K562 (cell line): Measurements from ENCODE around the gene KHDC3L. TPM values are rescaled to one million over a fixed set of nuclear protein-coding genes. Genes with fewer than 3 reads are reported as not detected.

Experiments used
- ATAC-seq: fragments of 200-7000 bp; cut with Tn5 transposase; 3 replicates; pipeline ENCODE4 v1.9.1; 2020; ENCODE audit warnings: moderate library complexity
- BruUV-seq: library from RNA; stranded (reverse); fragments of 400-500 nt; replicated peaks from 2 replicates; lab custom pipeline; 2021; lab: Mats Ljungman, UMichigan
- CTCF ChIA-PET: fragments of 300-600 bp; formaldehyde crosslinking; extraction: SDS; loops from one replicate; lab custom pipeline; 2021; ENCODE audit warnings: low intra/inter-chr PET ratio; lab: Yijun Ruan, JAX
- POLR2A ChIA-PET: fragments of 300-600, 350-650 bp; sonication (Branson Sonifier 250); formaldehyde crosslinking; extraction: SDS; loops from one replicate; lab custom pipeline; 2021; ENCODE audit warnings: antibody characterized with exemption, inconsistent platforms; lab: Yijun Ruan, JAX
- DNase-seq, 4 experiments: peaks; one replicate each; pipeline versions ENCODE4 v3.0.0 to v3.0.0-alpha.2; 2011 to 2018; ENCODE audit warnings: low spot score in 3 of 4, mixed read lengths in 3 of 4; ENCODE audit errors: extremely low read depth in 1 of 4
- FAIRE-seq: peaks from 2 replicates; lab custom pipeline; 2011; peaks lifted over from hg19 to GRCh38; lab: Jason Lieb, UNC
- H2AFZ ChIP-seq: 2 replicates; pipeline ENCODE4 v1.6.0; 2011; ENCODE audit warnings: low read depth, low read length, control low read depth, inconsistent platforms
- H3K27ac ChIP-seq: fragments of 200-600 bp; 3 replicates; pipeline ENCODE4 v1.8.0; 2011; ENCODE audit warnings: low read depth, mild to moderate bottlenecking, control low read depth, inconsistent platforms, low read length, moderate library complexity, mixed read lengths; ENCODE audit errors: extremely low read depth
- H3K27me3 ChIP-seq, 2 experiments: fragments of 300-600 bp in 1 of 2; 2 replicates in 1 of 2; 3 replicates in 1 of 2; pipeline versions ENCODE4 v1.6.0 to v1.8.0; 2011; ENCODE audit warnings: inconsistent platforms in 2 of 2, low read length in 2 of 2, mild to moderate bottlenecking in 1 of 2, mixed read lengths in 1 of 2, moderate library complexity in 1 of 2; ENCODE audit not compliant: control insufficient read depth in 2 of 2, insufficient read depth in 2 of 2
- H3K36me3 ChIP-seq: fragments of 300-600 bp; 3 replicates; pipeline ENCODE4 v1.8.0; 2011; ENCODE audit warnings: mild to moderate bottlenecking, low read length, inconsistent platforms; ENCODE audit not compliant: control insufficient read depth, insufficient read depth
- H3K4me1 ChIP-seq, 2 experiments: fragments of 200-600 bp in 1 of 2; replicated peaks in 1 of 2; 2 replicates in 1 of 2; 3 replicates in 1 of 2; pipeline versions ENCODE4 v1.5.1 to v1.8.0; 2011; ENCODE audit warnings: inconsistent platforms in 2 of 2, low read length in 2 of 2, mild to moderate bottlenecking in 1 of 2, mixed read lengths in 1 of 2, moderate library complexity in 1 of 2; ENCODE audit not compliant: control insufficient read depth in 2 of 2, insufficient read depth in 2 of 2
- H3K4me2 ChIP-seq: 2 replicates; pipeline ENCODE4 v1.6.1; 2011; ENCODE audit warnings: low read length, control low read depth, inconsistent platforms, mixed read lengths; ENCODE audit not compliant: insufficient read depth
- H3K4me3 ChIP-seq: fragments of 200-600 bp; sonication (generic), shearing (Covaris generic); 2 replicates; pipeline ENCODE4 v1.5.1; 2016; ENCODE audit warnings: control low read depth, inconsistent platforms
- H3K79me2 ChIP-seq: fragments of 200-600 bp; 3 replicates; pipeline ENCODE4 v1.8.0; 2011; ENCODE audit warnings: low read length, inconsistent platforms; ENCODE audit not compliant: control insufficient read depth, insufficient read depth
- H3K9ac ChIP-seq, 2 experiments: 2 replicates each; pipeline versions ENCODE4 v1.6.0 to v1.6.1; 2011; ENCODE audit warnings: low read depth in 2 of 2, low read length in 2 of 2, control low read depth in 1 of 2, inconsistent platforms in 1 of 2, mild to moderate bottlenecking in 1 of 2, mixed read lengths in 1 of 2; ENCODE audit not compliant: insufficient read depth in 1 of 2
- H3K9me1 ChIP-seq: one replicate; pipeline ENCODE4 v1.6.0; 2011; ENCODE audit warnings: inconsistent platforms, mild to moderate bottlenecking, low read length, moderate library complexity; ENCODE audit not compliant: control insufficient read depth, insufficient read depth
- H3K9me3 ChIP-seq: replicated peaks from 2 replicates; pipeline ENCODE4 v1.5.1; 2011; ENCODE audit warnings: low read depth, low read length, inconsistent platforms; ENCODE audit not compliant: control insufficient read depth, insufficient read depth
- H4K20me1 ChIP-seq: replicated peaks from 2 replicates; pipeline ENCODE4 v1.6.1; 2011; ENCODE audit warnings: low read length, inconsistent platforms, mixed read lengths; ENCODE audit not compliant: control insufficient read depth, insufficient read depth
- BDP1 ChIP-seq: IDR thresholded peaks from 3 replicates; pipeline ENCODE4 v1.6.1; 2011; ENCODE audit not compliant: insufficient read length, insufficient read depth
- CREB5 ChIP-seq: fragments of 250-450 bp; sonication (Bioruptor Pico); IDR thresholded peaks from 2 replicates; pipeline ENCODE4 v1.5.0; 2020; ENCODE audit warnings: mild to moderate bottlenecking
- ETV1 ChIP-seq: fragments of 450-650 bp; conservative IDR thresholded peaks from 2 replicates; pipeline ENCODE4 v1.6.1; 2016; ENCODE audit warnings: missing genetic modification characterization, control low read depth, low read depth, missing compliant biosample characterization
- EZH2 ChIP-seq: IDR thresholded peaks from 2 replicates; pipeline ENCODE4 v1.6.1; 2012; ENCODE audit warnings: low read depth, mild to moderate bottlenecking, inconsistent platforms, low read length, borderline replicate concordance
- HEY1 ChIP-seq: fragments of 250-450 bp; sonication (Bioruptor Pico); IDR thresholded peaks from 2 replicates; pipeline ENCODE4 v1.5.0; 2020; ENCODE audit warnings: mild to moderate bottlenecking, moderate library complexity, borderline replicate concordance
- HNRNPLL ChIP-seq: fragments of 200-400 bp; formaldehyde crosslinking; IDR thresholded peaks from 2 replicates; pipeline ENCODE4 v1.6.1; 2017; ENCODE audit warnings: low read length, low read depth, mild to moderate bottlenecking; ENCODE audit not compliant: poor library complexity, severe bottlenecking
- HSF4 ChIP-seq: fragments of 250-450 bp; sonication (Bioruptor Pico); IDR thresholded peaks from 2 replicates; pipeline ENCODE4 v2.1.2; 2022; ENCODE audit warnings: mild to moderate bottlenecking, moderate library complexity, borderline replicate concordance
- KLF13 ChIP-seq: fragments of 450-650 bp; IDR thresholded peaks from 2 replicates; pipeline ENCODE4 v1.6.1; 2016; ENCODE audit warnings: missing genetic modification characterization, low read depth, mild to moderate bottlenecking, missing compliant biosample characterization, moderate library complexity, borderline replicate concordance
- MXI1 ChIP-seq: IDR thresholded peaks from 2 replicates; pipeline ENCODE4 v1.6.1; 2011; ENCODE audit warnings: low read depth, mild to moderate bottlenecking, improper control_type of control experiment, low read length
- ZEB2 ChIP-seq: fragments of 450-650 bp; IDR thresholded peaks from 2 replicates; pipeline ENCODE4 v1.6.1; 2016
- ZNF449 ChIP-seq: fragments of 250-450 bp; sonication (Bioruptor Pico); IDR thresholded peaks from 2 replicates; pipeline ENCODE4 v1.8.0; 2022; ENCODE audit warnings: moderate library complexity, mild to moderate bottlenecking, inconsistent platforms
- ZNF778 ChIP-seq: fragments of 450-650 bp; formaldehyde crosslinking; IDR thresholded peaks from 2 replicates; pipeline ENCODE4 v1.4.0; 2020; ENCODE audit warnings: mild to moderate bottlenecking, moderate library complexity
- WGBS: fragments of 100-300 bp; shearing (Covaris generic); methylation state at CpG from one replicate; pipeline ENCODE4 v1.1.6; 2016; ENCODE audit warnings: low coverage, mixed read lengths; ENCODE audit not compliant: insufficient coverage; ENCODE audit errors: missing lambda C conversion rate; 5-methylcytosine and 5-hydroxymethylcytosine counted together
- in situ Hi-C: fragments of 300-500 bp; cut with MboI; formaldehyde crosslinking; loops from 4 replicates; pipeline ENCODE4 v1.15.0; 2018; ENCODE audit warnings: inconsistent platforms, mixed read lengths
- intact Hi-C: fragments of 100-400 bp; cut with micrococcal nuclease; formaldehyde crosslinking; loops from 2 replicates; pipeline ENCODE4 v1.14.2; 2022
- polyA plus RNA-seq, 8 experiments: library from polyadenylated mRNA; depleted of rRNA in 4 of 8; stranded (reverse) in 5 of 8; unstranded in 3 of 8; fragments of >200 nt; fragmentation: Nextera tagmentation in 2 of 8; fragmentation: Illumina TruSeq in 1 of 8; extraction: Ambion mirVana in 2 of 8; extraction: Trizol in 1 of 8; gene quantifications; 2 replicates each; pipeline versions ENCODE4 v1.2.1 to v1.2.3, GENCODE V29; 2011 to 2014; ENCODE audit warnings: inconsistent platforms in 1 of 8, missing spikeins in 1 of 8
- total RNA-seq, 7 experiments: library from RNA; depleted of rRNA in 6 of 7; stranded (reverse); fragments of >200 nt in 6 of 7; fragmentation: Illumina TruSeq in 2 of 7; extraction: Trizol in 2 of 7; gene quantifications; 2 replicates each; pipeline versions ENCODE4 v1.2.1 to v1.2.3, GENCODE V29; 2011 to 2021; ENCODE audit warnings: low replicate concordance in 1 of 7
- TF ChIP-seq, protein P1 (sequence below): fragments of 250-450 bp; sonication (Bioruptor Pico); IDR thresholded peaks from 2 replicates; pipeline ENCODE4 v1.5.0; 2020; ENCODE audit warnings: mild to moderate bottlenecking, borderline replicate concordance
- TF ChIP-seq, protein P2 (sequence below): fragments of 250-450 bp; sonication (Bioruptor Pico); IDR thresholded peaks from 2 replicates; pipeline ENCODE4 v1.5.1; 2021; ENCODE audit warnings: mild to moderate bottlenecking

KHDC3L gene
- total and polyA plus RNA-seq, 9 of the 15 experiments (the other 6 are each of a cell fraction or from before 2014, with no cell fraction given) = not detected

DNA sequence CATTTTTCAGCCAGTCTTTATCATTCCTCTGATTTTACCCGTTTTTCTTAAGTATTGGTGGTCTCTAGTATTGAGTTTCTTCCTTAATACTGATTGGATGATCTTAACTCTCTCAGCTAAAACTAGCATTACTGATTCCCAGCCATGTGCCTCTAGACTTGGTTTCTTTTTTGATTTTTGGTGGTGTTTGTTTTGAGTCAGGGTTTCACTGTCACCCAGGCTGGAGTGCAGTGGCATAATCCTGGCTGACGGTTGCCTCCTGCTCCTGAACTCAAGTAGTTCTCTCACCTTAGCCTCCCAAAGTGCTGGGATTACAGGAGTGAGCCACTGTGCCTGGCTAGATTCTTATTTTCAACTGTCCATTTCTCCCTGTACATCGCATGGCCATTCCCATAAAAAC is 33.3 kb upstream of the KHDC3L start:
- no peaks in the 10 kb centered on the region for H3K9me1 ChIP-seq
- POLR2A ChIA-PET = no interaction called here
- 32% methylated on average over 3 of the region's 3 CpGs for WGBS
- no peak overlapping the region for H3K4me2 ChIP-seq
- H3K27ac ChIP-seq = no peak overlapping the region
- peaks cover 3 to 9% of the 10 kb centered on the region in 2 experiments; a peak in 4 of 5 replicates for H3K27me3 ChIP-seq
- no peak for ATAC-seq
- H3K79me2 ChIP-seq = no peaks in the 10 kb centered on the region
- no peaks in the 10 kb centered on the region; a peak in 1 of 5 replicates for H3K4me1 ChIP-seq
- H3K9me3 ChIP-seq = no peaks in the 10 kb centered on the region
- TF ChIP-seq, protein P1, sequence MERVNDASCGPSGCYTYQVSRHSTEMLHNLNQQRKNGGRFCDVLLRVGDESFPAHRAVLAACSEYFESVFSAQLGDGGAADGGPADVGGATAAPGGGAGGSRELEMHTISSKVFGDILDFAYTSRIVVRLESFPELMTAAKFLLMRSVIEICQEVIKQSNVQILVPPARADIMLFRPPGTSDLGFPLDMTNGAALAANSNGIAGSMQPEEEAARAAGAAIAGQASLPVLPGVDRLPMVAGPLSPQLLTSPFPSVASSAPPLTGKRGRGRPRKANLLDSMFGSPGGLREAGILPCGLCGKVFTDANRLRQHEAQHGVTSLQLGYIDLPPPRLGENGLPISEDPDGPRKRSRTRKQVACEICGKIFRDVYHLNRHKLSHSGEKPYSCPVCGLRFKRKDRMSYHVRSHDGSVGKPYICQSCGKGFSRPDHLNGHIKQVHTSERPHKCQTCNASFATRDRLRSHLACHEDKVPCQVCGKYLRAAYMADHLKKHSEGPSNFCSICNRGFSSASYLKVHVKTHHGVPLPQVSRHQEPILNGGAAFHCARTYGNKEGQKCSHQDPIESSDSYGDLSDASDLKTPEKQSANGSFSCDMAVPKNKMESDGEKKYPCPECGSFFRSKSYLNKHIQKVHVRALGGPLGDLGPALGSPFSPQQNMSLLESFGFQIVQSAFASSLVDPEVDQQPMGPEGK (CRISPR knock-in tag) = no peak
- TF ChIP-seq MXI1 (no peak), EZH2 (no peak), ZEB2 (no peak), ZNF778 (CRISPR knock-in tag) (no peak), ETV1 (no peak), HNRNPLL (no peak), CREB5 (no peak), HSF4 (CRISPR knock-in tag) (no peak), HEY1 (CRISPR knock-in tag) (no peak), KLF13 (tag) (no peak), BDP1 (no peak), ZNF449 (no peak)
- TF ChIP-seq, protein P2, sequence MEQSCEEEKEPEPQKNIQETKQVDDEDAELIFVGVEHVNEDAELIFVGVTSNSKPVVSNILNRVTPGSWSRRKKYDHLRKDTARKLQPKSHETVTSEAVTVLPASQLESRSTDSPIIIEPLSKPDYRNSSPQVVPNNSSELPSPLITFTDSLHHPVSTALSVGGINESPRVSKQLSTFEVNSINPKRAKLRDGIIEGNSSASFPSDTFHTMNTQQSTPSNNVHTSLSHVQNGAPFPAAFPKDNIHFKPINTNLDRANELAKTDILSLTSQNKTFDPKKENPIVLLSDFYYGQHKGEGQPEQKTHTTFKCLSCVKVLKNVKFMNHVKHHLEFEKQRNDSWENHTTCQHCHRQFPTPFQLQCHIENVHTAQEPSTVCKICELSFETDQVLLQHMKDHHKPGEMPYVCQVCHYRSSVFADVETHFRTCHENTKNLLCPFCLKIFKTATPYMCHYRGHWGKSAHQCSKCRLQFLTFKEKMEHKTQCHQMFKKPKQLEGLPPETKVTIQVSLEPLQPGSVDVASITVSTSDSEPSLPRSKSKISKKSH (CRISPR knock-in tag) = no peak
- TF ChIP-seq, all 486 proteins: peak for 0
- Histone ChIP-seq H3K4me3 (no peak overlapping the region), H4K20me1 (no peaks in the 10 kb centered on the region), H3K36me3 (no peaks in the 10 kb centered on the region), H3K9ac (no peak overlapping the region), H2AFZ (no peak overlapping the region)
- CTCF ChIA-PET = no interaction called here
- BruUV-seq = no TSS peak
- intact Hi-C loops = loop anchor here (5.0 to 10.0 kb wide), 3 partner anchors 58 to 714 kb away; no protein-coding TSS in a partner anchor
- in situ Hi-C loops = loop anchor here (5.0 to 25.0 kb wide), 3 partner anchors 42 to 917 kb away; no protein-coding TSS in a partner anchor
- FAIRE-seq (no peak), DNase-seq (no peak)
